Measurements from ENCODE around the gene CD300LF.

DNA sequence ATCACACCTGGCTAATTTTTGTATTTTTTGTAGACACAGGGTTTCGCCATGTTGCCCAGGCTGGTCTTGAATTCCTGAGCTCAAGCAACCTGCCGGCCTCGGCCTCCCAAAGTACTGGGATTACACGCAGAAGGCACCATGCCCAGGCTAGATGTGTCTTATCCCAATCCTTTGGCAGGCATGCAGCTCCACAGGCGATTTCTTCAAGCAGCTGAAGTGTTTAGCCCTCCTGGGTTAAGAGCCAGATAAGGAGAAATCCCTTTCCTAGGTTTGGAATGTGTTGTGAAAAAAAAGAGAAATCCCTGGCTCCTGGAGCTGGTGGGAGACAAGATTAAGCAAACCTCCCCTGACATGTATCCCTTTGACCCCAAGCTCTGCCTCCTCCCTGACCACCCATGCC lies 33.7 kb upstream of the CD300LF start:
- no peak for TF ChIP-seq CTCF (IDR thresholded peaks at IDR 0.05; ENCODE audit: borderline replicate concordance, extremely low read depth, low read length, poor library complexity, severe bottlenecking)
- TF ChIP-seq EZH2 (IDR thresholded peaks at IDR 0.05; ENCODE audit: borderline replicate concordance, low read depth, low read length, severe bottlenecking) = no peak
